PFSK-1 (cell line): ENCODE data around the gene TOX2.

ENCODE experiments used
- FOXP2 ChIP-seq: optimal IDR thresholded peaks from 2 replicates; pipeline ENCODE3; 2011; ENCODE audit warnings: borderline replicate concordance, control low read depth, inconsistent platforms; ENCODE audit not compliant: insufficient read depth; ENCODE audit errors: extremely low read length, extremely low read depth
- POLR2AphosphoS5 ChIP-seq: IDR thresholded peaks from 2 replicates; pipeline ENCODE4 v1.6.1; 2012; ENCODE audit warnings: low read depth, mild to moderate bottlenecking, control low read depth, low read length, moderate library complexity
- REST ChIP-seq, 2 experiments: IDR thresholded peaks; 2 replicates each; pipeline versions ENCODE4 v1.6.1 to v1.8.0; 2011 to 2012; ENCODE audit warnings: low read depth in 2 of 2, low read length in 2 of 2, control low read depth in 1 of 2, inconsistent platforms in 1 of 2, mild to moderate bottlenecking in 1 of 2, moderate library complexity in 1 of 2; ENCODE audit not compliant: insufficient read depth in 1 of 2
- SIN3A ChIP-seq: IDR thresholded peaks from 2 replicates; pipeline ENCODE4 v1.6.1; 2012; ENCODE audit warnings: mild to moderate bottlenecking, low read length, moderate library complexity, borderline replicate concordance; ENCODE audit not compliant: insufficient read depth
- TAF1 ChIP-seq: IDR thresholded peaks from 2 replicates; pipeline ENCODE4 v1.6.1; 2012; ENCODE audit warnings: low read length, control low read depth, borderline replicate concordance; ENCODE audit not compliant: insufficient read depth

The TOX2 gene

GRCh38 chr20:43994486-43995100 lies 79.9 kb downstream of the TOX2 start:
- TF ChIP-seq POLR2AphosphoS5 (no peak), TAF1 (no peak), REST (IDR thresholded peaks at IDR 0.05; ENCODE audit: insufficient read depth in 1 of 2, low read depth in 2 of 2, low read length in 2 of 2) (no peak), SIN3A (no peak), FOXP2 (no peak)

GRCh38 chr20:43995645-43996044 lies 81.0 kb downstream of the TOX2 start:
- TF ChIP-seq FOXP2, result no peak
- no peak for TF ChIP-seq REST (IDR thresholded peaks at IDR 0.05; ENCODE audit: insufficient read depth in 1 of 2, low read depth in 2 of 2, low read length in 2 of 2)
- TF ChIP-seq TAF1, result no peak
- no peak for TF ChIP-seq SIN3A
- no peak for TF ChIP-seq POLR2AphosphoS5

GRCh38 chr20:43996240-43996930 lies 81.7 kb downstream of the TOX2 start:
- no peak for TF ChIP-seq POLR2AphosphoS5
- TF ChIP-seq SIN3A, result no peak
- no peak for TF ChIP-seq REST (IDR thresholded peaks at IDR 0.05; ENCODE audit: insufficient read depth in 1 of 2, low read depth in 2 of 2, low read length in 2 of 2)
- no peak for TF ChIP-seq TAF1
- TF ChIP-seq FOXP2, result no peak

GRCh38 chr20:43999848-44000247 lies 85.2 kb downstream of the TOX2 start:
- TF ChIP-seq SIN3A (no peak), POLR2AphosphoS5 (no peak), REST (IDR thresholded peaks at IDR 0.05; ENCODE audit: insufficient read depth in 1 of 2, low read depth in 2 of 2, low read length in 2 of 2) (no peak), TAF1 (no peak)
